ENCODE results near the gene CMBL. TPM values are rescaled to one million over a fixed set of nuclear protein-coding genes. Genes with fewer than 3 reads are reported as not detected.

Gene CMBL
- total and polyA plus RNA-seq, 2 donors (not counting 1 experiment from before 2014, with no cell fraction given): not detected

- no peaks in the 10 kb centered on the region for H4K20me1 ChIP-seq (ENCODE audit: control insufficient read depth, insufficient read depth, low read length, poor library complexity, severe bottlenecking)
- CTCF ChIA-PET: interaction anchor here (1.0 kb wide), 1 partner anchor 20 kb away, joined by 3 read pairs; no protein-coding TSS in a partner anchor
- Mint-ChIP-seq H3K27ac (no peak overlapping the region), H3K9me3 (ENCODE audit: insufficient read depth) (no peaks in the 10 kb centered on the region), H3K4me3 (no peak overlapping the region), H3K4me1 (peaks cover 6% of the 10 kb centered on the region), H3K27me3 (peaks cover 31% of the 10 kb centered on the region)
- H3K9me3 ChIP-seq (ENCODE audit: control extremely low read depth in 1 of 3, control insufficient read depth in 2 of 3, insufficient read depth in 1 of 3, low read length in 2 of 3): peaks cover 0 to 2% (median 0%) of the 10 kb centered on the region in 3 donors
- peaks cover 3 to 5% of the 10 kb centered on the region in 2 donors for H3K4me1 ChIP-seq (ENCODE audit: control insufficient read depth in 2 of 2, insufficient read depth in 2 of 2, low read length in 2 of 2)
- H3K79me2 ChIP-seq (ENCODE audit: control insufficient read depth, insufficient read depth, low read length): no peaks in the 10 kb centered on the region
- H3K4me2 ChIP-seq (replicated peaks; ENCODE audit: low read depth, low read length, poor library complexity, severe bottlenecking): no peak overlapping the region
- H3K27me3 ChIP-seq (replicated peaks in 1 of 4; ENCODE audit: control extremely low read depth in 1 of 4, control insufficient read depth in 3 of 4, insufficient read depth in 4 of 4, low read length in 3 of 4): peaks cover 0 to 23% (median 11%) of the 10 kb centered on the region in 4 experiments
- intact Hi-C loops (cut with micrococcal nuclease): no loop called here
- 94% methylated on average over 4 of the region's 5 CpGs for WGBS (ENCODE audit: insufficient coverage)
- no peaks in the 10 kb centered on the region for H3K36me3 ChIP-seq (replicated peaks in 1 of 2; ENCODE audit: control extremely low read depth in 1 of 2, control insufficient read depth in 1 of 2, extremely low read depth in 1 of 2, insufficient read depth in 2 of 2, low read length in 1 of 2)
- H3K9ac ChIP-seq (ENCODE audit: low read length): no peak overlapping the region
- H2AFZ ChIP-seq (ENCODE audit: insufficient read depth, low read depth, low read length, poor library complexity, severe bottlenecking): no peak overlapping the region
- no peak overlapping the region for H3K27ac ChIP-seq (ENCODE audit: low read length in 2 of 2)
- POLR2A ChIA-PET: no interaction called here
- TF ChIP-seq CTCF (IDR thresholded peaks at IDR 0.05) (no peak), EZH2 (IDR thresholded peaks at IDR 0.05; ENCODE audit: borderline replicate concordance, insufficient read depth, low read depth, low read length, poor library complexity, severe bottlenecking) (no peak)
- DNase-seq (no peak), ATAC-seq (ENCODE audit: low read depth) (no peak)
- no peak overlapping the region for H3K4me3 ChIP-seq (ENCODE audit: control extremely low read depth in 1 of 5, extremely low read depth in 1 of 5, insufficient read depth in 1 of 5, low read depth in 2 of 5, low read length in 4 of 5)
Observed at GRCh38 chr5:10303699-10304170, 4.0 kb downstream of the CMBL start.

GRCh38 chr5:10303201-10303600 lies 4.5 kb downstream of the CMBL start:
- H3K27ac Mint-ChIP-seq: no peak overlapping the region
- Histone ChIP-seq H3K27ac (ENCODE audit: low read length in 2 of 2) (no peak overlapping the region), H3K9ac (ENCODE audit: low read length) (no peak overlapping the region), H3K4me2 (replicated peaks; ENCODE audit: low read depth, low read length, poor library complexity, severe bottlenecking) (no peak overlapping the region), H2AFZ (ENCODE audit: insufficient read depth, low read depth, low read length, poor library complexity, severe bottlenecking) (no peak overlapping the region), H3K4me3 (ENCODE audit: control extremely low read depth in 1 of 5, extremely low read depth in 1 of 5, insufficient read depth in 1 of 5, low read depth in 2 of 5, low read length in 4 of 5) (no peak overlapping the region), H3K9me3 (ENCODE audit: control extremely low read depth in 1 of 3, control insufficient read depth in 2 of 3, insufficient read depth in 1 of 3, low read length in 2 of 3) (peaks cover 0 to 2% (median 0%) of the 10 kb centered on the region in 3 donors), H3K4me1 (ENCODE audit: control insufficient read depth in 2 of 2, insufficient read depth in 2 of 2, low read length in 2 of 2) (peaks cover 3 to 5% of the 10 kb centered on the region in 2 donors), H4K20me1 (ENCODE audit: control insufficient read depth, insufficient read depth, low read length, poor library complexity, severe bottlenecking) (no peaks in the 10 kb centered on the region), H3K36me3 (replicated peaks in 1 of 2; ENCODE audit: control extremely low read depth in 1 of 2, control insufficient read depth in 1 of 2, extremely low read depth in 1 of 2, insufficient read depth in 2 of 2, low read length in 1 of 2) (no peaks in the 10 kb centered on the region), H3K27me3 (replicated peaks in 1 of 4; ENCODE audit: control extremely low read depth in 1 of 4, control insufficient read depth in 3 of 4, insufficient read depth in 4 of 4, low read length in 3 of 4) (peaks cover 0 to 18% (median 9%) of the 10 kb centered on the region in 4 experiments), H3K79me2 (ENCODE audit: control insufficient read depth, insufficient read depth, low read length) (no peaks in the 10 kb centered on the region)
- H3K9me3 Mint-ChIP-seq (ENCODE audit: insufficient read depth): no peaks in the 10 kb centered on the region
- peaks cover 27% of the 10 kb centered on the region for H3K27me3 Mint-ChIP-seq
- ATAC-seq (ENCODE audit: low read depth) (no peak), DNase-seq (no peak)
- TF ChIP-seq EZH2 (IDR thresholded peaks at IDR 0.05; ENCODE audit: borderline replicate concordance, insufficient read depth, low read depth, low read length, poor library complexity, severe bottlenecking): no peak
- no peak for TF ChIP-seq CTCF (IDR thresholded peaks at IDR 0.05)
- H3K4me1 Mint-ChIP-seq: peaks cover 6% of the 10 kb centered on the region
- 75% methylated on average over 1 of the region's 2 CpGs for WGBS (ENCODE audit: insufficient coverage)
- POLR2A ChIA-PET: no interaction called here
- H3K4me3 Mint-ChIP-seq: no peak overlapping the region
- CTCF ChIA-PET: no interaction called here
- intact Hi-C loops (cut with micrococcal nuclease): no loop called here

All from B cell (primary cell).